ENCODE measurements around the gene C11orf91.

The C11orf91 gene

GRCh38 chr11:33721984-33722383 is 21.4 kb upstream of the C11orf91 start:
- no peaks in the 10 kb centered on the region for H3K9me3 ChIP-seq (ENCODE audit: severe bottlenecking)
- peak overlapping the region; percentile 91 for H3K27ac ChIP-seq (ENCODE audit: poor library complexity, severe bottlenecking)
- H3K27me3 ChIP-seq (ENCODE audit: insufficient read depth, poor library complexity, severe bottlenecking), result no peaks in the 10 kb centered on the region
- TF ChIP-seq, protein P1, sequence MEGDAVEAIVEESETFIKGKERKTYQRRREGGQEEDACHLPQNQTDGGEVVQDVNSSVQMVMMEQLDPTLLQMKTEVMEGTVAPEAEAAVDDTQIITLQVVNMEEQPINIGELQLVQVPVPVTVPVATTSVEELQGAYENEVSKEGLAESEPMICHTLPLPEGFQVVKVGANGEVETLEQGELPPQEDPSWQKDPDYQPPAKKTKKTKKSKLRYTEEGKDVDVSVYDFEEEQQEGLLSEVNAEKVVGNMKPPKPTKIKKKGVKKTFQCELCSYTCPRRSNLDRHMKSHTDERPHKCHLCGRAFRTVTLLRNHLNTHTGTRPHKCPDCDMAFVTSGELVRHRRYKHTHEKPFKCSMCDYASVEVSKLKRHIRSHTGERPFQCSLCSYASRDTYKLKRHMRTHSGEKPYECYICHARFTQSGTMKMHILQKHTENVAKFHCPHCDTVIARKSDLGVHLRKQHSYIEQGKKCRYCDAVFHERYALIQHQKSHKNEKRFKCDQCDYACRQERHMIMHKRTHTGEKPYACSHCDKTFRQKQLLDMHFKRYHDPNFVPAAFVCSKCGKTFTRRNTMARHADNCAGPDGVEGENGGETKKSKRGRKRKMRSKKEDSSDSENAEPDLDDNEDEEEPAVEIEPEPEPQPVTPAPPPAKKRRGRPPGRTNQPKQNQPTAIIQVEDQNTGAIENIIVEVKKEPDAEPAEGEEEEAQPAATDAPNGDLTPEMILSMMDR (IDR thresholded peaks at IDR 0.05; ENCODE audit: poor library complexity, severe bottlenecking), result no peak
- no peak overlapping the region for H3K4me3 ChIP-seq (ENCODE audit: severe bottlenecking)
- peaks cover 90% of the 10 kb centered on the region for H3K4me1 ChIP-seq (ENCODE audit: insufficient read depth, poor library complexity, severe bottlenecking)
- DNase-seq (ENCODE audit: low spot score) (no peak), ATAC-seq (ENCODE audit: low read depth) (no peak)
- peaks cover 90% of the 10 kb centered on the region for H3K36me3 ChIP-seq (ENCODE audit: low read depth)

DNA sequence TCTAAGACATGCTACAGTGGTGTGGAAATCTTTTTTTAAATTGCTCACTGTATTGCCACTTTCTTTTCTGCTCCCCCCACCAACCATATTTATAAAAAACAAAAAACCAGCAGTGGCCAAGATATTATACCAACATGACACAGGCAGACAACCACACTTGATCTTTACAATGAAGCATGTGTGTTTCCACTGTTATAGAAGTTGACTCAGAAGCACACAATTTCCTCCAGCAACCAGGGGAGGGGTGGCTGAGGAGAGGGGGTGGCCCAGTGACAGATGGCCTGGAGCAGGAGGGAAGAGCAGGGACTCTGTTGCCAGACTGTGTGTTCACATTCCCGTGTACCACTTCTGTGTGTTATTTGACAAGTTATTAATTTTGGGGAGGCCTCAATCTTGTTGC is 20.8 kb upstream of the C11orf91 start:
- ATAC-seq (ENCODE audit: low read depth) (no peak), DNase-seq (ENCODE audit: low spot score) (no peak)
- no peaks in the 10 kb centered on the region for H3K9me3 ChIP-seq (ENCODE audit: severe bottlenecking)
- H3K4me3 ChIP-seq (ENCODE audit: severe bottlenecking), result no peak overlapping the region
- H3K27ac ChIP-seq (ENCODE audit: poor library complexity, severe bottlenecking), result peak overlapping the region; percentile 91
- peaks cover 93% of the 10 kb centered on the region for H3K36me3 ChIP-seq (ENCODE audit: low read depth)
- no peaks in the 10 kb centered on the region for H3K27me3 ChIP-seq (ENCODE audit: insufficient read depth, poor library complexity, severe bottlenecking)
- H3K4me1 ChIP-seq (ENCODE audit: insufficient read depth, poor library complexity, severe bottlenecking), result peaks cover 90% of the 10 kb centered on the region
- TF ChIP-seq, protein P1 (IDR thresholded peaks at IDR 0.05; ENCODE audit: poor library complexity, severe bottlenecking), result no peak

GRCh38 chr11:33719587-33719986 is 19.0 kb upstream of the C11orf91 start:
- H3K4me1 ChIP-seq (ENCODE audit: insufficient read depth, poor library complexity, severe bottlenecking), result peaks cover 84% of the 10 kb centered on the region
- TF ChIP-seq, protein P1 (IDR thresholded peaks at IDR 0.05; ENCODE audit: poor library complexity, severe bottlenecking), result no peak
- no peak overlapping the region for H3K4me3 ChIP-seq (ENCODE audit: severe bottlenecking)
- no peak for DNase-seq (ENCODE audit: low spot score)
- no peak for ATAC-seq (ENCODE audit: low read depth)
- H3K27me3 ChIP-seq (ENCODE audit: insufficient read depth, poor library complexity, severe bottlenecking), result no peaks in the 10 kb centered on the region
- no peaks in the 10 kb centered on the region for H3K9me3 ChIP-seq (ENCODE audit: severe bottlenecking)
- peaks cover 95% of the 10 kb centered on the region for H3K36me3 ChIP-seq (ENCODE audit: low read depth)
- peak overlapping the region; percentile 91 for H3K27ac ChIP-seq (ENCODE audit: poor library complexity, severe bottlenecking)

DNA sequence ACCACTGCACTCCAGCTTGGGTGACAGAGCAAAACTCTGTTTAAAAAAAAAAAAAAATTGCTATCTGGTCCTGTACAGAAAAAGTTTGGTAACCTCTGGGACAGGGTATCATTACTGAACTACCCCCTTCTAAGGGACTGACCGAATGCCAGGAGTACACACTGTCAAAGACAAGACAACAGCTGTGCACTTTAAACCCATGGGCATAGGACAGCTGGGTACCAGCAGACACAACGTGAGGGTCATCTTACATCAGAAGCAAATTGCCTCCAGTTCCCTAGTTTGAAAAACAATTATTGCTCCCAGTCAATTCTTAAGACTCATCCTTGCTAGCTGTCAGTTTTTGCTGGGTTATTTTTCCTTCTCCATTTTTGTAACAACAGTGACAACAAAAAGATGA is 17.8 kb upstream of the C11orf91 start:
- Histone ChIP-seq H3K4me3 (ENCODE audit: severe bottlenecking) (no peak overlapping the region), H3K36me3 (ENCODE audit: low read depth) (peaks cover 98% of the 10 kb centered on the region), H3K27me3 (ENCODE audit: insufficient read depth, poor library complexity, severe bottlenecking) (no peaks in the 10 kb centered on the region), H3K4me1 (ENCODE audit: insufficient read depth, poor library complexity, severe bottlenecking) (peaks cover 72% of the 10 kb centered on the region), H3K27ac (ENCODE audit: poor library complexity, severe bottlenecking) (peak overlapping the region; percentile 91), H3K9me3 (ENCODE audit: severe bottlenecking) (no peaks in the 10 kb centered on the region)
- TF ChIP-seq, protein P1 (IDR thresholded peaks at IDR 0.05; ENCODE audit: poor library complexity, severe bottlenecking), result no peak
- no peak for ATAC-seq (ENCODE audit: low read depth)
- DNase-seq (ENCODE audit: low spot score), result no peak

DNA sequence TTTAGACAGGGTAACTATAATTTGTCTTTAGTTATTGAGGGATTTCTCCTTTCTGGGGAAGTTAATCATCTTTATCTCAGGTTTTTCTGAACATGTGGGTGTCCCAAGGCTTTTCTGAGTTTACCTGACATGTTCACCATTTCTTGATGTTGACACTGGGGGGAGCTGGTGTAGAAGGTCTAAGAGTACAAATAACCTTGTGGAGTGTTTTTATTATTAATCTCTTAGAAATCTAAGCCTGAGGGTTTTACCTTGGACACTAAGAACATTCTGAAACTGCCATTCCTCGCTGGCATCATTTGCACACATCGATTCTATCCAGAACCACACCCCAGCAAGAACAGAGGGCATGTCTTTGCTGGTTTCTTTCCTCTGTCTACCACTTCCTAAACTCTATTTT is 15.6 kb upstream of the C11orf91 start:
- Histone ChIP-seq H3K4me3 (ENCODE audit: severe bottlenecking) (no peak overlapping the region), H3K27me3 (ENCODE audit: insufficient read depth, poor library complexity, severe bottlenecking) (no peaks in the 10 kb centered on the region), H3K27ac (ENCODE audit: poor library complexity, severe bottlenecking) (peak overlapping the region; percentile 91), H3K36me3 (ENCODE audit: low read depth) (peaks cover 100% of the 10 kb centered on the region), H3K4me1 (ENCODE audit: insufficient read depth, poor library complexity, severe bottlenecking) (peaks cover 50% of the 10 kb centered on the region), H3K9me3 (ENCODE audit: severe bottlenecking) (no peaks in the 10 kb centered on the region)
- ATAC-seq (ENCODE audit: low read depth) (peak; percentile 64), DNase-seq (ENCODE audit: low spot score) (no peak)
- TF ChIP-seq, protein P1 (IDR thresholded peaks at IDR 0.05; ENCODE audit: poor library complexity, severe bottlenecking), result peak; percentile 62

All from RWPE2 (cell line).